HG02798 (cell line): ENCODE results near the gene CALU.

Experiments
- ATAC-seq: cut with Tn5 transposase; IDR thresholded peaks from one replicate; pipeline ENCODE4 v1.9.1; 2021; ENCODE audit warnings: mild to moderate bottlenecking; ENCODE audit not compliant: unreplicated experiment, poor library complexity

The CALU gene

GRCh38 chr7:128744366-128744905, 5.3 kb downstream of the CALU start:
- no peak for ATAC-seq

- ATAC-seq, result no peak
Measured at GRCh38 chr7:128745706-128746105, 6.5 kb downstream of the CALU start.

DNA sequence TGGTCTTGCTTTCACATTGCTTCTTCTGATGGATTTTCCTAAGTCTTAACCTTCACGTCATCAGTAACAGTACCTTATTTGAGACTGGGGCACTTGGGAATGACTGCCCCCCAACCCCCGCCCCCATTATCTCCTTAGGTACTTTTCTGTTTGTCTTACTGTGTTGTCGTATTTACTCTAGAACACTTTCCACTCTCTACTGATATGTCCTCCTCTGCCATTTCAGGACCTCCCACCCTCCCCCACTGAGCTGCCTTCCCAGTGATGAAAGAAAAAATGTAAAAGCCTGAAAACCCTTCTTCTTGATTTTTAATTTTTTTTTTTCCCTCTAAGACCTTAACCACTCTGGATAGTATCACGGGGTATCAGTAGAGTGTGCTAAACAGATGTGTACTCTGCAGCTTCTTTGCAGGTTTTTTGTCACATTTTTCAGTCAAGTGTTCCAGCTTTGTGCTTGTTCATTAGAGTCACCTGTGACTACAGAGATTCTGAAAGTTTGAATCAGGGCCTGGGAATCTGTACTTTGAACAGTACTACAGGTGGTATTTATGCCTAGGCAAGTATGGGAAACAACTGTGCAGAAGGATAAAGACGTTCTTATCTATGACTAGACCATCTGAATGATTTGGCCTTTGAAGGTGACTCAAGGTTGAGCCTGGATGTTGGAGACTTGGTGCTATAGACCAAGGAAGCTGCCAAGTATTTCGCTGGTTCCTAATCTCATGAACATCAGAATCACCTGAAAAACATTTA, 8.3 kb downstream of the CALU start:
- no peak for ATAC-seq

DNA sequence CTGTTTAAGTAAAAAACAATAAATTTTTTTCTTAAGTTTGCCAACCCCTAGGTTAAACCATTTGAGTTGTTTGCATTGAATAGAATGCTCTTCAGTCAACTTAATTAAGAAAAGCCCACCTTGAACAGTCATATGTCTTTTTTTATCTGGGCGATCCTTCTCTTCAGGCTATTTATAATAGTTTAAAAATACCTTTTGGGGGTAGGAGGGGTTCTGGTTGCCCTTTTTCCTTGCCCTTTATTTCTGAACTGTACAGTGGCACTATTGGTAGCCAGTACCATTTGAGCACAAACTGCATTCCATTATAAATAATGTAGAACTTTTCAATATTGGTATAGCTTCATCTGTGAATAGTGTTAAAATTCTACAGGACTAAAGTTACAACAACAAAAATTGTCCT, 13.1 kb downstream of the CALU start:
- ATAC-seq, result no peak

DNA sequence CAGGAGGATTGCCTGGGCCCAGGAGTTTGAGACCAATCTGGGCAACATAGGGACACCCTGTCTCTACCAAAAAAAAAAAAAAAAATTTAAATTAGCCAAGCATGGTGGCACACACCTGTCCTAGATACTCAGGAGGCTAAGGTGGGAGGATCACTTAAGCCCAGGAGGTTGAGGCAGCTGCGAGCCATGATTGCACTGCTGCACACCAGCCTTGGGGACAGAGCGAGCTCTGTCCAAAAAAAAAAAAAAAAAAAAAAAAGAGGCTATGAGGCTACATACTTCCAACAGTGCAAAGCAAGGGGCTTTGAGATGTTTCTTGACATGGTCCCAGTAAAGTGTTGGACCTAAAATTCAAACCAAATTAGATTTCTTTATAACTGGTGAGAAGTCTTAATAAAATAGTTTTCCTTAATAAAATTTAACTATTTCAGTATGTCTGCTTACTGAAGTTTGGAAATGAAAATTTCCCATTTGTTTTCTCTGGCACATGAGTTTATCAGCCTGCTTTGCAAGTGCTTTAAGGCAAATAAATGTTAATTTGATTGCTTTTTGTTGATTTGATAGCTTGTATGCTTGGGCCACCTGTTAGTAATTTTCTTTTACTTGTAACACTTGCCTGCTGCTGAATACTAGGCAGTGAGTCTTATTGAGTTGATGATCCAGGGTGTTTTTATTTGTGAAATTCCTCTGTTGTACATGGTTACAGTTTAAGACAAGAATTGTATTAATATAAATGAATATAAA, 16.1 kb downstream of the CALU start:
- ATAC-seq, result no peak

DNA sequence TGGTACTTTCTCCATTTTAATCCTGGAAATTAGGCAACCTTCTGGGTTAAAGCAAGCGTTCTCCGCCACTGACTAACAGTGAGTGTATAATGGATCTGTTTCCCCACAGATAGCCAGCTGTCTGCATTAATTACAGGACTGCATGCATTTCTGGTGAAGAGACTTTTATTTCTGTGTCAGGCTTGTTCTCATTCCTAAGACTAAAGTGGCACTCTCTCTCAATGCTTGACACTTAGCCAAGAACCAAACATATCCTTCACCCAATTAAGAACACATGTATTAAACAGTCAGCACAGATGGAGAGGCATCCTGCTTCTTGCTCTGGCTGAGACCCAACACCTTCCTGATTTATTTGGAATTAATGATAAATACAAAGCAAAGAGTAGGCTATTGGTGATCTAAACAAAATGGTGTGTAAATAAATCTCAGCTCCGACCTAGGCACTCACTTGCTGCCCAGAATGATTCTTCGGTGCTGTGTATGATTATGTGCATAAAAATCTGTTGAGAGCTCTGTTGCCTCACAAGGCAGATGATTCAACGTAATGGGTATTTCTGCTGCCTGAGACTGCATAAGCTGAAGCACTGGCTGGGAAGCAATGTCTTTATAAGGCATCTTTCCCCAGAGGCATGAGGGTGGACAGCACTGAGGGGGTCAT, 16.8 kb downstream of the CALU start:
- ATAC-seq, result no peak

DNA sequence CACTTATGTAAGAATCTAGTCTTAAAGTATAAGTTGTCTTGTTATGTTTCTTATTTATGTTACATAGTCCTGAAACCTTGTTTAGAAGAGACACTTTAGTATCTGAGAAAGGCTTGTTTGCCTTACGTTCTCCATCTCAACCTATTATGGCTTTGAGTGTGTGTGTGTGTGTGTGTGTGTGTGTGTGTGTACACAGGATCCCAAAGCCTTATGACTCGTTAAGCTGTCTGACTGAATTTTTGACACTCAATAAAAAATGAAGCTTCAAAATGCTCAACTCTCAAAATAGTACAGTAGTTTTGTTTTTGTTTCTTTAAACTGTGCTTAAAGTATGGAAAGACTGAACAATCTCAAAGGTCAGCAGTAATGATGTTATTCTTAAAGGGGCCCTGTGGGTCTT, 18.0 kb downstream of the CALU start:
- no peak for ATAC-seq

DNA sequence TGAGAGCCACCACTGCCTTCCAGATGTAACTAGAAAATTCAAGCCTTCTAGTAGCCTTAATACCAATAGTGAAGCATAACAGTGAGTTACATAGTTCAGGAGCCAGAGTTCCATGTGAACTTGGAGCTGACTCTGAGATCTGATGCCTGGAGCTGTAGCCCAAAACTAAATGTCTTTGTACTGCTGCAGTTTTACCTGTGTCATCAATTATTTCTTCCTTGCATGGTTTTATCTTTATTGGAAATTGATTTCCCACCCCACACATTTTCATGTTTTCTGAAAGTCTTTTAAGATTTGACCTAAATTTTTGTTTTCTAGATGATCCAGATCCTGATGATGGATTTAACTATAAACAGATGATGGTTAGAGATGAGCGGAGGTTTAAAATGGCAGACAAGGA, 19.4 kb downstream of the CALU start:
- no peak for ATAC-seq

GRCh38 chr7:128759242-128759641, 20.1 kb downstream of the CALU start:
- no peak for ATAC-seq

DNA sequence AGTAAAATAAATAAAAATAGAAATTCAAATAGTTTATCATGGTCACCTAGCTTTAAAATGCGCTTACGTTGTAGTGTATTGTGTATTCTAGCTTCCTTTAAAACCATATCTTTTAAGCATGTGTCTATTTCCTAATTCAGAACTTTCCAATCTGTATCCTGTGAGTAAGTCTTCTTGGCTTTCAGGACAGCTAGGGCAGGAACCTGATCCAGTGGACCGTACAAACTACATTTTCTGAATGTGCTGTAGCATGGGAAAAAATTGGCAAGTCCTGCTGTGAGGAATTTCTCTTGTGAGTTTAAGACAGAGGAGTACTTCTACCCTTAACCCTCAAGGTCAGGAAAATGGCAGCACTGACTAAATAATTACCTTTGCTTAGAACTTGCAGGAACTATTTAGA, 24.4 kb downstream of the CALU start:
- ATAC-seq, result no peak

- no peak for ATAC-seq
Measured at GRCh38 chr7:128767475-128768110, 28.4 kb downstream of the CALU start.

DNA sequence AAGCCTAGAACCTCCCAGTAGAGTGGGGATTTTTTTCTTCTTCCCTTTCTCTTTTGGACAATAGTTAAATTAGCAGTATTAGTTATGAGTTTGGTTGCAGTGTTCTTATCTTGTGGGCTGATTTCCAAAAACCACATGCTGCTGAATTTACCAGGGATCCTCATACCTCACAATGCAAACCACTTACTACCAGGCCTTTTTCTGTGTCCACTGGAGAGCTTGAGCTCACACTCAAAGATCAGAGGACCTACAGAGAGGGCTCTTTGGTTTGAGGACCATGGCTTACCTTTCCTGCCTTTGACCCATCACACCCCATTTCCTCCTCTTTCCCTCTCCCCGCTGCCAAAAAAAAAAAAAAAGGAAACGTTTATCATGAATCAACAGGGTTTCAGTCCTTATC, 31.1 kb downstream of the CALU start:
- ATAC-seq, result no peak

DNA sequence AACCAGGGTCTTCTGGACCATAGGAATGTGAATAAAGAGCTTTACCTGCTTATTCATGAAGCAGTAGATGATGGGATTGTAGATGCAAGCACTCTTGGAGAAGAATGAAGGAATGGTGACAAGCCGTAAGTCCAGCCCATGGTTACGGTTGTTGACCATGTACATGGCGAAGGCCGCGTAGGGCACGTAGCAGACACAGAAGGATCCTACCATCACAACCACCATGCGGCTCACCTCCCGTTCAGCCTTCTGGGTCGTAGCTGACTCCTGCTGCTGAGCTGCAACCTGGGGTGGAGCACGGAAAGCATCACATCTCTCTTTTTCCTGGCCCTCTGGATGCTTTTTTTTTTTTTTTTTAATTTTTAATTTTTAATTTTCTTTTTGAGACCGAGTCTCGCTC, 34.4 kb downstream of the CALU start:
- ATAC-seq, result no peak

DNA sequence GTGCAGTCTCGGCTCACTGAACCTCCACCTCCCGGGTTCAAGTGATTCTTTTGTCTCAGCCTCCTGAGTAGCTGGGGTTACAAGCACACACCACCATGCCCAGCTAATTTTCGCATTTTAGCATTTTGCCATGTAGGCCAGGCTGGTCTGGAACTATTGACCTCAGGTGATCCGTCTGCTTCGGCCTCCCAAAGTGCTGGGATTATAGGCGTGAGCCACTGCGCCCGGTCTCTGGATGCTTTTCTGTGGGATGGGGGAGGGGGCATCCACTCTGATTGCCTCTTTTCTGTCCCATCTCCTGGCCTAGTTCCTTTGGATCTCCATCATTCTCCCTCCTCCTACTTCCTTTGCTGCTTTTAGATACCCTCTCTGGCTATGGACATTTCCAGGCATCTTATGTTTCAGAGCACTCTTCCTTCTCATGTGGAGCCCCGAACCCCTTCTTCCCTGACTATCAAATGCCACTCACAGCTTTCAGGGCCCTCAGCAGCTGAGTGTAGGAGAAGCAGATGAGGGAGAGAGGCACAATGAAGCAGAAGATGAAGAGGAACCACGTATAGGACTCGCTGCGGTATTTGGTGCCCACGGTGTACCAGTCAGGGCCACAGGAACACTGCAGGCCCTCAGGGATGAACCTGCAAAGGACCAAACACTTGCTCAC, 35.0 kb downstream of the CALU start:
- no peak for ATAC-seq

GRCh38 chr7:128774921-128775320, 35.8 kb downstream of the CALU start:
- no peak for ATAC-seq

DNA sequence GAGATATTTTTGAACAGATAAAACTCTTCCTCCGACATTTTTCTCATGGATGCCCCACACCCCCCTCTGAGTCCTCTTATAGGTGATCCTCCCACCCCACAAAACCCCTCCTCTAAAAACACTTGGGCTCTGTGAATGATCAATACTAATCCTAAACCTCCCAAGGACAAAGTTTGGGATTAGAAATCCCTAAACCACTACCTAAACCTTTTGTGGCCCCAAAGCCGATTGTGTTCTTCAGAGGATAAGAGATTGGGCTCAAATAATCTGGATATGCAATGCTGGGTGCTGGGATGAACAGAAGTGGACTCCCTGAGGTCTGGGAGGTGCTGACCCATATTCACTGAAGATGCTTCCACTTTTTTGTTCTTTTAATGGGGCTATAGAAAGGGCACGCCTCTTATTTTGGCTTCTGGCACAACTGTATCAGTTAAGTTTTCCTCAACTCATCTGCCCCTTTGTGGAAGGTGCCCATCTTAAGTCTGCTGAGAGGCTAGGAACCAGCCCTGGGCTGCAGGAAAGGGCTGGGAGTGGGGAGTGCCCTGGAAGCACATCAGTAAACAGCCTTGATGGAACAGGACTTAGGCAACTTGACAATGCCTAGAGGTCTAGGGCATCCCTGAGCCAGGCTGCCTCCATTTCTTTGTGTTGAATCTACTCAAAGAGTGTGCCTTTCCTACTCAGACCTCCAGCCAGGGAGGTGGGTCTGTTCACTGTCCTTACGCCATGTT, 36.8 kb downstream of the CALU start, which contains the start of gene OPN1SW:
TSS of gene OPN1SW (minus strand) at position 51 of the 731 bp plus-strand sequence. CDS start at position 38, 13 bp downstream.
- no peak for ATAC-seq

DNA sequence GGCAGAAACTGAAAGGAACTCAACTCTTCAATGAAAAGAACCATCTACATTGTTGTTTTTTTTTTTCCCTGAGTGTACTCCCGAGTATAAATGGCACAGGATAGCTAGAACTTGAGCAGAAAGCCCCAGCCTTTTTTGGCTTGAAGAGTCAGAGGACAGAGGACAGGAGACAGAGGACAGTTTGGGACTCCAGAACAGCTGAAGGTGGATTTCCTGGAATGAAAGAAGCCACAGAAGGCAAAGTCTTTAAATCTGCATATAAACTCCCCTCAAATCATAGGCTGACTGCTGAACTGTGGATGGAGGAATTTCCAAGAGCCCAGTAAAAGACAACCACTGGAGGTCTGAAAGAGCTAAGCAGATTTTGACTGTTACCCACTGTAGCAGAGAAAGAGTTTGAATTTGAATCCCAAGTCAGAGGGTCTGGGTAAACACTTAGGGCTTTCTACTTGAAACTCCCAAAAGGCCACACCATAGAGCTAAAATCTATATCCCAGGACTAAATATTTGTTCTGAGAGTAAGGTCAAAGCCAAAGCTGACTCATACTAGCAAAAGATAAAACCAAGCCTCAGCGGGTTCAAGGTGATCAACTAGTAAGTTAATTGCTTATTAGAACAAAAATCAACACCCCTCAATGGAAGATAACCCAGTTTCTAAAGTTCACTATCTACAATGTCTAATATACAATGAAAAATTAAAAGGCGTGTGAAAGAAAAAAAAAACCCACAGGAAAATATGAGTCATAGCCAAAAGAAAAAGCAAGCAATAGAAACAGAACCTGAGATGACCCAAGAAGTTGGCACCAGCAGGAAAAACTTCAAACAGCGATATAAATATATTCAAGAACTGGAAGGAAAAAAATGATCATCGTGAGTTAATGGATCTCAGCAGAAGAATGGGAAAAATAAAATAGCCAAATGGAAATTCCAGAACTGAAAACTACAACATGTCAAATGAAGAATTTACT, 38.3 kb downstream of the CALU start:
- ATAC-seq, result no peak

DNA sequence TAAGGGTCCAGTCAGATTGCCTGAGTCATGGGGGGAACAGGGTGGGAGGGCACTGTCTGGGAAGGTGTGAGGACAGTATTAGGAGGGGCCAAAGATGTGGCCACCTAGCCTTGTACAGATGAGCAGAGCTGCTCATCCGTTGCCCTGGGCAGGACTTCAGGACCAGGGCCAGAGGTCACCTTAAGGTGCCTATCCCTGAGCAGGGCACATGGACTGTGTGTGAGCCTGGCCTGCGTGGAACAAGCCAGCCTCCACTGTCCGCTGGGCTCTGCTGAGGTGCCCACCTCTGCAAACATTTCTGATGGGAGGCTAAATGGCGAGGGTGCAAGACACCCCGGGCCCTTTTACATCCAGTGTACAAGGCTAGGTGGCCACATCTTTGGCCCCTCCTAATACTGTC, 39.8 kb downstream of the CALU start:
- no peak for ATAC-seq
